Astrocyte (in vitro differentiated cells and primary cell): Measurements from ENCODE around the gene FUT9. TPM values are rescaled to one million over a fixed set of nuclear protein-coding genes. Genes with fewer than 3 reads are reported as not detected.

Experiments used
- DNase-seq: peaks from one replicate; pipeline ENCODE4 v3.0.0-alpha.2; 2010; ENCODE audit warnings: low read depth
- FAIRE-seq: peaks from 2 replicates; lab custom pipeline; 2011; peaks lifted over from hg19 to GRCh38; lab: Jason Lieb, UNC
- H2AFZ ChIP-seq: 2 replicates; pipeline ENCODE4 v1.6.0; 2012; ENCODE audit warnings: low read depth, low read length, inconsistent platforms
- H3K27ac ChIP-seq: 2 replicates; pipeline ENCODE4 v1.5.1; 2011; ENCODE audit warnings: low read depth, low read length, inconsistent platforms
- H3K27me3 ChIP-seq: 2 replicates; pipeline ENCODE4 v1.6.0; 2011; ENCODE audit warnings: low read length, inconsistent platforms; ENCODE audit not compliant: insufficient read depth
- H3K36me3 ChIP-seq: 2 replicates; pipeline ENCODE4 v1.5.1; 2011; ENCODE audit warnings: low read length, inconsistent platforms; ENCODE audit not compliant: insufficient read depth
- H3K4me1 ChIP-seq: 2 replicates; pipeline ENCODE4 v1.5.1; 2011; ENCODE audit warnings: low read length, inconsistent platforms; ENCODE audit not compliant: insufficient read depth
- H3K4me2 ChIP-seq: 2 replicates; pipeline ENCODE4 v1.6.0; 2012; ENCODE audit warnings: low read length, inconsistent platforms
- H3K4me3 ChIP-seq: 2 replicates; pipeline ENCODE4 v1.5.1; 2011; ENCODE audit warnings: low read depth, mild to moderate bottlenecking, low read length, inconsistent platforms; ENCODE audit not compliant: insufficient read depth
- H3K79me2 ChIP-seq: 2 replicates; pipeline ENCODE4 v1.6.0; 2012; ENCODE audit warnings: mild to moderate bottlenecking, low read length, inconsistent platforms; ENCODE audit not compliant: insufficient read depth
- H3K9ac ChIP-seq: 2 replicates; pipeline ENCODE4 v1.6.0; 2012; ENCODE audit warnings: mild to moderate bottlenecking, low read length, inconsistent platforms
- H3K9me3 ChIP-seq: 2 replicates; pipeline ENCODE4 v1.5.1; 2012; ENCODE audit warnings: low read depth, mild to moderate bottlenecking, low read length, inconsistent platforms; ENCODE audit not compliant: insufficient read depth
- H4K20me1 ChIP-seq: 2 replicates; pipeline ENCODE4 v1.6.0; 2012; ENCODE audit warnings: low read length, inconsistent platforms; ENCODE audit not compliant: insufficient read depth
- H3K27ac Mint-ChIP-seq: one replicate; pipeline ENCODE4 v1.8.0; 2021; ENCODE audit warnings: mild to moderate bottlenecking, mixed read lengths; ENCODE audit not compliant: unreplicated experiment
- H3K27me3 Mint-ChIP-seq: one replicate; pipeline ENCODE4 v1.8.0; 2021; ENCODE audit warnings: low read depth, mixed read lengths; ENCODE audit not compliant: unreplicated experiment
- H3K36me3 Mint-ChIP-seq: one replicate; pipeline ENCODE4 v1.8.0; 2021; ENCODE audit warnings: low read depth, mixed read lengths; ENCODE audit not compliant: unreplicated experiment
- H3K4me1 Mint-ChIP-seq: one replicate; pipeline ENCODE4 v1.8.0; 2021; ENCODE audit warnings: low read depth, mixed read lengths; ENCODE audit not compliant: unreplicated experiment
- H3K4me3 Mint-ChIP-seq: one replicate; pipeline ENCODE4 v1.8.0; 2021; ENCODE audit warnings: mild to moderate bottlenecking, moderate library complexity, mixed read lengths; ENCODE audit not compliant: unreplicated experiment
- H3K9me3 Mint-ChIP-seq: one replicate; pipeline ENCODE4 v1.8.0; 2021; ENCODE audit warnings: mild to moderate bottlenecking, mixed read lengths; ENCODE audit not compliant: unreplicated experiment
- CTCF ChIP-seq: IDR thresholded peaks from 2 replicates; pipeline ENCODE4 v1.5.1; 2011; ENCODE audit warnings: low read depth, mild to moderate bottlenecking, inconsistent platforms, low read length, moderate library complexity; ENCODE audit not compliant: insufficient read depth
- EZH2 ChIP-seq: IDR thresholded peaks from 2 replicates; pipeline ENCODE4 v1.6.1; 2012; ENCODE audit warnings: mild to moderate bottlenecking, low read length, inconsistent platforms; ENCODE audit not compliant: insufficient read depth
- total RNA-seq: library from RNA; stranded (reverse); gene quantifications from 2 replicates; pipeline ENCODE4 v1.2.1, GENCODE V29; 2021

Gene FUT9
- total RNA-seq, 1 donor from 2014 or later: 0.20 TPM

GRCh38 chr6:96065213-96065612 is 49.4 kb downstream of the FUT9 start:
- no peaks in the 10 kb centered on the region for H3K4me1 Mint-ChIP-seq
- Histone ChIP-seq H3K4me3 (no peak overlapping the region), H3K27me3 (no peaks in the 10 kb centered on the region), H3K79me2 (no peaks in the 10 kb centered on the region), H3K4me2 (no peak overlapping the region), H3K9ac (no peak overlapping the region), H4K20me1 (no peaks in the 10 kb centered on the region), H3K27ac (no peak overlapping the region), H3K36me3 (no peaks in the 10 kb centered on the region), H3K4me1 (no peaks in the 10 kb centered on the region), H3K9me3 (no peaks in the 10 kb centered on the region), H2AFZ (no peak overlapping the region)
- peaks cover 1% of the 10 kb centered on the region for H3K9me3 Mint-ChIP-seq
- no peak overlapping the region for H3K27ac Mint-ChIP-seq
- no peaks in the 10 kb centered on the region for H3K36me3 Mint-ChIP-seq
- no peaks in the 10 kb centered on the region for H3K27me3 Mint-ChIP-seq
- TF ChIP-seq EZH2 (no peak), CTCF (no peak)
- FAIRE-seq (no peak), DNase-seq (no peak)
- H3K4me3 Mint-ChIP-seq: no peak overlapping the region

GRCh38 chr6:96066376-96066775 is 50.6 kb downstream of the FUT9 start:
- Mint-ChIP-seq H3K4me1 (no peaks in the 10 kb centered on the region), H3K27ac (no peak overlapping the region), H3K9me3 (peaks cover 1% of the 10 kb centered on the region), H3K27me3 (no peaks in the 10 kb centered on the region), H3K4me3 (no peak overlapping the region), H3K36me3 (no peaks in the 10 kb centered on the region)
- Histone ChIP-seq H3K36me3 (no peaks in the 10 kb centered on the region), H3K4me2 (no peak overlapping the region), H3K9ac (no peak overlapping the region), H3K9me3 (no peaks in the 10 kb centered on the region), H3K4me1 (no peaks in the 10 kb centered on the region), H3K27ac (no peak overlapping the region), H3K79me2 (no peaks in the 10 kb centered on the region), H3K4me3 (no peak overlapping the region), H3K27me3 (no peaks in the 10 kb centered on the region), H2AFZ (no peak overlapping the region), H4K20me1 (no peaks in the 10 kb centered on the region)
- no peak for DNase-seq
- TF ChIP-seq CTCF (no peak), EZH2 (no peak)
- no peak for FAIRE-seq

GRCh38 chr6:96073555-96073954 is 57.8 kb downstream of the FUT9 start:
- no peaks in the 10 kb centered on the region for H3K36me3 ChIP-seq
- H3K4me1 Mint-ChIP-seq: peaks cover 4% of the 10 kb centered on the region
- H3K4me3 Mint-ChIP-seq: no peak overlapping the region
- no peak for FAIRE-seq
- H3K36me3 Mint-ChIP-seq: no peaks in the 10 kb centered on the region
- H3K27ac Mint-ChIP-seq: no peak overlapping the region
- no peaks in the 10 kb centered on the region for H3K4me1 ChIP-seq
- no peak for DNase-seq
- TF ChIP-seq CTCF: no peak
- TF ChIP-seq EZH2: no peak
- H2AFZ ChIP-seq: no peak overlapping the region
- no peaks in the 10 kb centered on the region for H3K27me3 ChIP-seq
- no peak overlapping the region for H3K27ac ChIP-seq
- no peaks in the 10 kb centered on the region for H4K20me1 ChIP-seq
- H3K9me3 Mint-ChIP-seq: no peaks in the 10 kb centered on the region
- no peaks in the 10 kb centered on the region for H3K27me3 Mint-ChIP-seq
- no peak overlapping the region for H3K9ac ChIP-seq
- H3K4me2 ChIP-seq: no peak overlapping the region
- no peaks in the 10 kb centered on the region for H3K79me2 ChIP-seq
- no peaks in the 10 kb centered on the region for H3K9me3 ChIP-seq
- H3K4me3 ChIP-seq: no peak overlapping the region
